ENCODE results near the gene KATNAL1.

GRCh38 chr13:30337061-30337610 is 29.8 kb upstream of the KATNAL1 start:
- no peak for TF ChIP-seq CTCF (IDR thresholded peaks at IDR 0.05; ENCODE audit: insufficient read depth, low read depth, low read length)
- TF ChIP-seq EZH2 (IDR thresholded peaks at IDR 0.05; ENCODE audit: insufficient read depth, low read length), result no peak
